ENCODE measurements around the gene ADAM12. TPM values are rescaled to one million over a fixed set of nuclear protein-coding genes. Genes with fewer than 3 reads are reported as not detected.

Gene ADAM12
- total and polyA plus RNA-seq, 2 donors from 2014 or later, result 0.26 to 3.3 TPM

DNA sequence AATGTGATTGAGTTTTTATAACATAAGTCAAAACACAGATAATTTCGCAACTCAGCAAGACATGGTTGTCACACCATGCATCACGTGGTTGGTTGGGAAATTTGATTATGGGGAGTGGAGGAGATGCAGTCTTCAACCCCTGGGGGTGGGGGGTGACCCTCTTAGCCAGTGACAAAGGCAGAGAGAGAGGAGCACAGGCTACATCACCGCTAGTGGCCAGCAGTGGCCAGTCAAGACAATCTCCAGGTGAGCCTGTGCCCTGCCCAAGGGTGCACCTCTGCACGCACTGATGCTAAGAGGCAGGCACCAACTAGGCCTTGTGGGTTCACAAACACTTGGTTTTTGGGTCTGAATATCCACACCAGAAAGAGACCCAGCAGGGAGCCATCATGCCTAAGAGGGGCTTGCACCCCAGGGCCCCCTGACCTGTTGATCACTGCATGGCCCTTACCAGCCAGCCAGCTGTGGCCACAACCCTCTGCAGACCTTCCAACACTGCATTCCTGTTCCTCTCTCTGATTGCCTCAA is 247.5 kb downstream of the ADAM12 start:
- Histone ChIP-seq H3K9me3 (ENCODE audit: control insufficient read depth in 2 of 3, insufficient read depth in 1 of 3, low read length in 3 of 3) (peaks cover 0 to 5% (median 0%) of the 10 kb centered on the region in 3 donors), H3K36me3 (ENCODE audit: control insufficient read depth in 2 of 3, insufficient read depth in 3 of 3, low read length in 3 of 3) (no peaks in the 10 kb centered on the region), H3K27me3 (ENCODE audit: control insufficient read depth, insufficient read depth, low read length) (no peaks in the 10 kb centered on the region), H3K27ac (ENCODE audit: low read depth in 2 of 2, low read length in 2 of 2) (no peak overlapping the region), H3K4me1 (ENCODE audit: control insufficient read depth in 2 of 3, insufficient read depth in 2 of 3, low read depth in 1 of 3, low read length in 3 of 3) (peaks cover 0 to 3% (median 0%) of the 10 kb centered on the region in 3 donors), H3K4me3 (ENCODE audit: low read length in 3 of 3) (no peak overlapping the region), H3K9ac (ENCODE audit: low read length in 3 of 3) (no peak overlapping the region)
- FAIRE-seq (no peak), DNase-seq (no peak)
- TF ChIP-seq, protein P1, sequence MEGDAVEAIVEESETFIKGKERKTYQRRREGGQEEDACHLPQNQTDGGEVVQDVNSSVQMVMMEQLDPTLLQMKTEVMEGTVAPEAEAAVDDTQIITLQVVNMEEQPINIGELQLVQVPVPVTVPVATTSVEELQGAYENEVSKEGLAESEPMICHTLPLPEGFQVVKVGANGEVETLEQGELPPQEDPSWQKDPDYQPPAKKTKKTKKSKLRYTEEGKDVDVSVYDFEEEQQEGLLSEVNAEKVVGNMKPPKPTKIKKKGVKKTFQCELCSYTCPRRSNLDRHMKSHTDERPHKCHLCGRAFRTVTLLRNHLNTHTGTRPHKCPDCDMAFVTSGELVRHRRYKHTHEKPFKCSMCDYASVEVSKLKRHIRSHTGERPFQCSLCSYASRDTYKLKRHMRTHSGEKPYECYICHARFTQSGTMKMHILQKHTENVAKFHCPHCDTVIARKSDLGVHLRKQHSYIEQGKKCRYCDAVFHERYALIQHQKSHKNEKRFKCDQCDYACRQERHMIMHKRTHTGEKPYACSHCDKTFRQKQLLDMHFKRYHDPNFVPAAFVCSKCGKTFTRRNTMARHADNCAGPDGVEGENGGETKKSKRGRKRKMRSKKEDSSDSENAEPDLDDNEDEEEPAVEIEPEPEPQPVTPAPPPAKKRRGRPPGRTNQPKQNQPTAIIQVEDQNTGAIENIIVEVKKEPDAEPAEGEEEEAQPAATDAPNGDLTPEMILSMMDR (IDR thresholded peaks at IDR 0.05; ENCODE audit: borderline replicate concordance, extremely low read depth, insufficient read depth), result no peak
- intact Hi-C loops (cut with DNase I), result no loop called here

DNA sequence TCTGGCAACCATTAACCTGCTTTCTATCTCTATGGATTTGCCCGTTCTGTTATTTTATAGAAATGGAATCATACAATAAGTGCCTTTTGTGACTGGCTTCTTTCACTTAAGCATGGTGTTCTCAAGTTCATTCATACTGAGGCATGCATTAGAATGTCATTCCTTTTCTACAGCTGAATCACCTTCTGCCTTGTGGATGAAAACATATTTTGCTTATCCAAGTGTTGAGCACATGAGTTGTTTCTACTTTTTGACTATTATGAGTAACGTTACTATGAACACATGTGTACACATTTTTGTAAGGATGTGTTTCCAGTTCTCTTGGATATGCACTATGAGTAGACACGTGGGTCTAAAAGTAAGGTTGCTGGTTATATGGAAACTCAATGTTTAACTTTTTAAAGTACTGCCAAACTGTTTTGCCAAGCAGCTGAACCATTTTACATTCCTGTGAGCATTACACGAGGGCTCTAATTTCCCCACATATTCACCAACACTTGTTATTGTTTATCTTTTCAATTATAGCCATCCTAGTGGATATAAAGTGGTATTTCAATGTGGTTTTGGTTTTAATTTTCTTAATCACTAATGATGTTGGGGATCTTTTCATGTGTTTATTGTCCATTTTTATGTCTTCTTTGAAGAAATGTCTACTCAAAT is 250.6 kb downstream of the ADAM12 start:
- Histone ChIP-seq H3K27me3 (ENCODE audit: control insufficient read depth, insufficient read depth, low read length) (no peaks in the 10 kb centered on the region), H3K4me1 (ENCODE audit: control insufficient read depth in 2 of 3, insufficient read depth in 2 of 3, low read depth in 1 of 3, low read length in 3 of 3) (peaks cover 0 to 3% (median 0%) of the 10 kb centered on the region in 3 donors), H3K36me3 (ENCODE audit: control insufficient read depth in 2 of 3, insufficient read depth in 3 of 3, low read length in 3 of 3) (no peaks in the 10 kb centered on the region), H3K27ac (ENCODE audit: low read depth in 2 of 2, low read length in 2 of 2) (no peak overlapping the region), H3K9ac (ENCODE audit: low read length in 3 of 3) (no peak overlapping the region), H3K9me3 (ENCODE audit: control insufficient read depth in 2 of 3, insufficient read depth in 1 of 3, low read length in 3 of 3) (peaks cover 0 to 5% (median 0%) of the 10 kb centered on the region in 3 donors), H3K4me3 (ENCODE audit: low read length in 3 of 3) (no peak overlapping the region)
- intact Hi-C loops (cut with DNase I), result no loop called here
- TF ChIP-seq, protein P1 (IDR thresholded peaks at IDR 0.05; ENCODE audit: borderline replicate concordance, extremely low read depth, insufficient read depth), result no peak
- FAIRE-seq (no peak), DNase-seq (no peak)

DNA sequence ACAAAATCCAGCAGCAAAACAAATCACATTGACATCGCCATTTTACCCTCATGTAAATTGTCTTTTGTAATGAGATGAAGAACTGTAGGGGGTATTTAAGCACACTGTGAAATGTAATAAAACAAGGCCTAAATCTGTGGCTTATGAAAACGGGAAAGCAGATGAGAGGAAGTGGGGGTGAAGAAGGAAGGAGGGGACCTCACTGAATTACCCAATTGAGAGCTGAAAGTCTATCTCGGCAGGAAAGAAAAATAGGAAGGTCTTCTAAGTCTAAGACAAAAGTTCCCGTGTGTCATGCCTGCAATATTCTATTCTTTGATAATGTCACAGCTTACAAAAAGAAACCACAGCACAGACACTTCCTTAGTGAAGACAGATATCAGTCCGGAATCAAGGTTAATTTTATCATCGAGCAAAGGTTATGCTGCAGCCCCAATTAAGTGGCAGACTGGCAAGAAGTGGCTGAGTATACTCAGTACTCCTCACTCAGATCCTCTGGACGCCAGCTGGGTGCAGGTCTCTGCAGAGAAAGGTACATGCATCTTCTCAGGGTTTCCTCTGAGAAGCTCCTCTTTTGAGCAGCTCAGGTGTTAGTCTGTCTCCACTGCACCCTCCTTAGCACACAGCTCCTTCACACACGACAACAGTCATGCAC is 252.2 kb downstream of the ADAM12 start:
- peaks cover 0 to 5% (median 0%) of the 10 kb centered on the region in 3 donors for H3K9me3 ChIP-seq (ENCODE audit: control insufficient read depth in 2 of 3, insufficient read depth in 1 of 3, low read length in 3 of 3)
- no peaks in the 10 kb centered on the region for H3K27me3 ChIP-seq (ENCODE audit: control insufficient read depth, insufficient read depth, low read length)
- TF ChIP-seq, protein P1 (IDR thresholded peaks at IDR 0.05; ENCODE audit: borderline replicate concordance, extremely low read depth, insufficient read depth), result no peak
- no peak overlapping the region for H3K27ac ChIP-seq (ENCODE audit: low read depth in 2 of 2, low read length in 2 of 2)
- no peak overlapping the region for H3K4me3 ChIP-seq (ENCODE audit: low read length in 3 of 3)
- DNase-seq, result no peak
- H3K36me3 ChIP-seq (ENCODE audit: control insufficient read depth in 2 of 3, insufficient read depth in 3 of 3, low read length in 3 of 3), result no peaks in the 10 kb centered on the region
- intact Hi-C loops (cut with DNase I), result no loop called here
- FAIRE-seq, result no peak
- no peak overlapping the region for H3K9ac ChIP-seq (ENCODE audit: low read length in 3 of 3)
- peaks cover 0 to 3% (median 0%) of the 10 kb centered on the region in 3 donors for H3K4me1 ChIP-seq (ENCODE audit: control insufficient read depth in 2 of 3, insufficient read depth in 2 of 3, low read depth in 1 of 3, low read length in 3 of 3)
